Breast epithelium (tissue), 4 donors: ENCODE results near the gene DAB2IP. TPM values are rescaled to one million over a fixed set of nuclear protein-coding genes. Genes with fewer than 3 reads are reported as not detected.

Experiments
- DNase-seq, 2 donors: peaks; one replicate each; pipeline ENCODE4 v3.0.0-alpha.2; 2019; ENCODE audit warnings: low spot score in 2 of 2
- H3K27ac ChIP-seq, 2 donors: fragments of 200-600 bp; sonication (generic) in 1 of 2; one replicate each; pipeline ENCODE4 v1.5.1; 2016 to 2019; ENCODE audit warnings: mild to moderate bottlenecking in 1 of 2
- H3K27me3 ChIP-seq, 2 donors: fragments of 200-600 bp; sonication (generic) in 1 of 2; one replicate each; pipeline versions ENCODE4 v1.5.1 to v1.6.0; 2017 to 2019; ENCODE audit warnings: control low read depth in 1 of 2, mild to moderate bottlenecking in 1 of 2
- H3K36me3 ChIP-seq: fragments of 200-600 bp; one replicate; pipeline ENCODE4 v1.5.1; 2019
- H3K4me1 ChIP-seq, 2 donors: fragments of 200-600 bp; sonication (generic); one replicate each; pipeline ENCODE4 v1.5.1; 2016 to 2019; ENCODE audit warnings: control low read depth in 1 of 2
- H3K4me3 ChIP-seq, 3 donors: fragments of 200-600 bp; sonication (generic); 1 replicate in 2 of 3; 2 replicates in 1 of 3; pipeline ENCODE4 v1.5.1; 2016 to 2019; ENCODE audit warnings: mild to moderate bottlenecking in 3 of 3, moderate library complexity in 2 of 3
- H3K9me3 ChIP-seq, 2 donors: fragments of 200-600 bp; sonication (generic) in 1 of 2; one replicate each; pipeline ENCODE4 v1.5.1; 2016 to 2019; ENCODE audit warnings: control low read depth in 1 of 2
- CTCF ChIP-seq, 3 donors: fragments of 450-650 bp; IDR thresholded peaks; one replicate each; pipeline ENCODE4 v1.5.1; 2016 to 2017; ENCODE audit warnings: antibody characterized with exemption in 3 of 3, mild to moderate bottlenecking in 3 of 3, moderate library complexity in 3 of 3
- POLR2A ChIP-seq: fragments of 450-650 bp; IDR thresholded peaks from one replicate; pipeline ENCODE4 v1.6.1; 2016; ENCODE audit warnings: antibody characterized with exemption, mild to moderate bottlenecking, moderate library complexity
- POLR2AphosphoS5 ChIP-seq, 3 donors: sonication (generic); formaldehyde crosslinking; IDR thresholded peaks; one replicate each; pipeline ENCODE4 v1.6.1; 2017; ENCODE audit warnings: antibody characterized with exemption in 3 of 3
- intact Hi-C: fragments of 100-400 bp; cut with DNase I; formaldehyde crosslinking; loops from one replicate; pipeline ENCODE4 v1.15.1; 2023; ENCODE audit warnings: low total_unique reads
- total RNA-seq, 3 donors: library from RNA; depleted of rRNA; stranded (reverse); fragments of >200 nt; gene quantifications; one replicate each; pipeline ENCODE4 v1.1.0, GENCODE V29; 2016

DAB2IP gene
- total RNA-seq, 3 donors from 2014 or later = 16.0 to 56.0 (median 55.8) TPM

GRCh38 chr9:121633736-121634135 is 17.7 kb upstream of the DAB2IP start:
- intact Hi-C loops = no loop called here
- Histone ChIP-seq H3K27me3 (no peaks in the 10 kb centered on the region), H3K27ac (no peak overlapping the region), H3K36me3 (no peaks in the 10 kb centered on the region), H3K4me3 (no peak overlapping the region), H3K9me3 (no peaks in the 10 kb centered on the region), H3K4me1 (no peaks in the 10 kb centered on the region)
- DNase-seq = no peak
- TF ChIP-seq POLR2A = no peak
- TF ChIP-seq CTCF (IDR thresholded peaks at IDR 0.05) = no peak
- TF ChIP-seq POLR2AphosphoS5 (IDR thresholded peaks at IDR 0.05) = no peak

- Histone ChIP-seq H3K4me3 (no peak overlapping the region), H3K27me3 (no peaks in the 10 kb centered on the region), H3K27ac (no peak overlapping the region), H3K9me3 (no peaks in the 10 kb centered on the region), H3K4me1 (no peaks in the 10 kb centered on the region), H3K36me3 (no peaks in the 10 kb centered on the region)
- TF ChIP-seq CTCF (IDR thresholded peaks at IDR 0.05) (peak in 2 of 3 donors; percentile 24 to 37), POLR2AphosphoS5 (IDR thresholded peaks at IDR 0.05) (no peak), POLR2A (no peak)
- intact Hi-C loops = no loop called here
- no peak for DNase-seq
These were observed 16.8 kb upstream of the DAB2IP start for GRCh38 chr9:121634329-121635261.

GRCh38 chr9:121635300-121635876 is 16.0 kb upstream of the DAB2IP start:
- Histone ChIP-seq H3K36me3 (no peaks in the 10 kb centered on the region), H3K9me3 (no peaks in the 10 kb centered on the region), H3K4me3 (no peak overlapping the region), H3K27ac (no peak overlapping the region), H3K4me1 (no peaks in the 10 kb centered on the region), H3K27me3 (no peaks in the 10 kb centered on the region)
- intact Hi-C loops = no loop called here
- no peak for DNase-seq
- TF ChIP-seq CTCF (IDR thresholded peaks at IDR 0.05) (no peak), POLR2AphosphoS5 (IDR thresholded peaks at IDR 0.05) (no peak), POLR2A (no peak)

GRCh38 chr9:121636341-121636865 is 15.0 kb upstream of the DAB2IP start:
- H3K9me3 ChIP-seq = no peaks in the 10 kb centered on the region
- H3K27me3 ChIP-seq = no peaks in the 10 kb centered on the region
- intact Hi-C loops = no loop called here
- H3K4me1 ChIP-seq = no peaks in the 10 kb centered on the region
- H3K4me3 ChIP-seq = no peak overlapping the region
- TF ChIP-seq CTCF (IDR thresholded peaks at IDR 0.05) (no peak), POLR2AphosphoS5 (IDR thresholded peaks at IDR 0.05) (no peak), POLR2A (no peak)
- DNase-seq = no peak
- no peaks in the 10 kb centered on the region for H3K36me3 ChIP-seq
- peak overlapping the region in 1 of 2 donors; percentile 58 for H3K27ac ChIP-seq
